Nephron (organoid): ENCODE data around the gene TMEM116.

ENCODE experiments used
- H3K27ac Mint-ChIP-seq, 3 experiments: 2 replicates each; pipeline ENCODE4 v1.8.0; 2020; ENCODE audit warnings: mixed read lengths in 3 of 3, mild to moderate bottlenecking in 2 of 3, moderate library complexity in 1 of 3
- H3K27me3 Mint-ChIP-seq: 2 replicates; pipeline ENCODE4 v1.8.0; 2021; ENCODE audit warnings: low read depth, mild to moderate bottlenecking, moderate library complexity, mixed read lengths
- H3K36me3 Mint-ChIP-seq: 2 replicates; pipeline ENCODE4 v1.8.0; 2020; ENCODE audit warnings: low read depth, mixed read lengths
- H3K4me1 Mint-ChIP-seq: 2 replicates; pipeline ENCODE4 v1.8.0; 2020; ENCODE audit warnings: mixed read lengths
- H3K4me3 Mint-ChIP-seq, 3 experiments: 2 replicates each; pipeline ENCODE4 v1.8.0; 2020; ENCODE audit warnings: mild to moderate bottlenecking in 3 of 3, mixed read lengths in 3 of 3, moderate library complexity in 2 of 3
- H3K9me3 Mint-ChIP-seq: 2 replicates; pipeline ENCODE4 v1.8.0; 2020; ENCODE audit warnings: mixed read lengths
- CTCF ChIP-seq, 3 experiments: fragments of 200-600 bp; sonication (generic); IDR thresholded peaks; one replicate each; pipeline ENCODE4 v1.5.0; 2021; ENCODE audit warnings: antibody characterized with exemption in 3 of 3; ENCODE audit not compliant: unreplicated experiment in 3 of 3

The TMEM116 gene

GRCh38 chr12:112032292-112032691, 19.3 kb upstream of the TMEM116 start:
- peaks cover 68% of the 10 kb centered on the region for H3K36me3 Mint-ChIP-seq
- no peaks in the 10 kb centered on the region for H3K4me1 Mint-ChIP-seq
- H3K4me3 Mint-ChIP-seq: no peak overlapping the region
- H3K9me3 Mint-ChIP-seq: no peaks in the 10 kb centered on the region
- H3K27ac Mint-ChIP-seq: no peak overlapping the region
- H3K27me3 Mint-ChIP-seq: no peaks in the 10 kb centered on the region
- TF ChIP-seq CTCF (IDR thresholded peaks at IDR 0.05; ENCODE audit: unreplicated experiment in 3 of 3): no peak

GRCh38 chr12:112031472-112031871, 18.5 kb upstream of the TMEM116 start:
- Mint-ChIP-seq H3K4me3 (no peak overlapping the region), H3K27me3 (no peaks in the 10 kb centered on the region)

GRCh38 chr12:112029301-112029700, 16.3 kb upstream of the TMEM116 start:
- Mint-ChIP-seq H3K36me3 (peaks cover 60% of the 10 kb centered on the region), H3K4me1 (no peaks in the 10 kb centered on the region), H3K9me3 (no peaks in the 10 kb centered on the region), H3K27me3 (no peaks in the 10 kb centered on the region), H3K27ac (no peak overlapping the region), H3K4me3 (no peak overlapping the region)
- no peak for TF ChIP-seq CTCF (IDR thresholded peaks at IDR 0.05; ENCODE audit: unreplicated experiment in 3 of 3)

More at GRCh38 chr12:112031472-112031871, 18.5 kb upstream of the TMEM116 start:
- Mint-ChIP-seq H3K9me3 (no peaks in the 10 kb centered on the region), H3K36me3 (peaks cover 62% of the 10 kb centered on the region), H3K4me1 (no peaks in the 10 kb centered on the region), H3K27ac (no peak overlapping the region)
- TF ChIP-seq CTCF (IDR thresholded peaks at IDR 0.05; ENCODE audit: unreplicated experiment in 3 of 3): no peak

GRCh38 chr12:112025808-112026375, 12.9 kb upstream of the TMEM116 start:
- no peak overlapping the region for H3K4me3 Mint-ChIP-seq
- no peaks in the 10 kb centered on the region for H3K9me3 Mint-ChIP-seq
- no peaks in the 10 kb centered on the region for H3K27me3 Mint-ChIP-seq
- H3K4me1 Mint-ChIP-seq: no peaks in the 10 kb centered on the region
- H3K36me3 Mint-ChIP-seq: peaks cover 54% of the 10 kb centered on the region
- no peak for TF ChIP-seq CTCF (IDR thresholded peaks at IDR 0.05; ENCODE audit: unreplicated experiment in 3 of 3)
- H3K27ac Mint-ChIP-seq: peak overlapping the region in 1 of 3 experiments; percentile 58

GRCh38 chr12:112023759-112024396, 10.9 kb upstream of the TMEM116 start:
- H3K9me3 Mint-ChIP-seq: no peaks in the 10 kb centered on the region
- no peak for TF ChIP-seq CTCF (IDR thresholded peaks at IDR 0.05; ENCODE audit: unreplicated experiment in 3 of 3)
- H3K27me3 Mint-ChIP-seq: no peaks in the 10 kb centered on the region
- H3K36me3 Mint-ChIP-seq: peaks cover 50% of the 10 kb centered on the region
- H3K27ac Mint-ChIP-seq: no peak overlapping the region
- H3K4me1 Mint-ChIP-seq: no peaks in the 10 kb centered on the region
- no peak overlapping the region for H3K4me3 Mint-ChIP-seq
